Measurements from ENCODE around the gene DNAH5. TPM values are rescaled to one million over a fixed set of nuclear protein-coding genes. Genes with fewer than 3 reads are reported as not detected.

Gene DNAH5
- total and polyA plus RNA-seq, 8 donors, result 0.61 to 9.8 (median 2.7) TPM

DNA sequence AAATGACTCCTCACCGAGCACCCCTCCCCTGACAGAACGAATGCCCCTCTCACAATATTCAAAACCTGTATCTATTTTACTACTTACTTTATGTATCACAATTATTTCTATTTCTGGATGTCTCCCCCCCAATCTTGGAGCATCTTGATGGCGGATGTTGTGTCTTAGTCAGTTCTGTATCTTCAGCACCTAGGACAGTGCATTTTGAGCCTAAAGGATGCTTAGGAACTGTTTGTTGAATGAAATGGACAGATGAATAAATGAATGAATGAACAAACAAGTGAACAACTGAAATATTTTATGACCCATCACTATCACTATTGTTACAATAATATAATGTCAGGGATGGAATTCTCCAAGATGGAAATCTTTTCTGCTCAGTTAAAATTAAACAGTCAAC, 295.7 kb downstream of the DNAH5 start:
- H3K27ac ChIP-seq, result no peak overlapping the region
- no peaks in the 10 kb centered on the region for H3K36me3 ChIP-seq
- TF ChIP-seq, protein P1, sequence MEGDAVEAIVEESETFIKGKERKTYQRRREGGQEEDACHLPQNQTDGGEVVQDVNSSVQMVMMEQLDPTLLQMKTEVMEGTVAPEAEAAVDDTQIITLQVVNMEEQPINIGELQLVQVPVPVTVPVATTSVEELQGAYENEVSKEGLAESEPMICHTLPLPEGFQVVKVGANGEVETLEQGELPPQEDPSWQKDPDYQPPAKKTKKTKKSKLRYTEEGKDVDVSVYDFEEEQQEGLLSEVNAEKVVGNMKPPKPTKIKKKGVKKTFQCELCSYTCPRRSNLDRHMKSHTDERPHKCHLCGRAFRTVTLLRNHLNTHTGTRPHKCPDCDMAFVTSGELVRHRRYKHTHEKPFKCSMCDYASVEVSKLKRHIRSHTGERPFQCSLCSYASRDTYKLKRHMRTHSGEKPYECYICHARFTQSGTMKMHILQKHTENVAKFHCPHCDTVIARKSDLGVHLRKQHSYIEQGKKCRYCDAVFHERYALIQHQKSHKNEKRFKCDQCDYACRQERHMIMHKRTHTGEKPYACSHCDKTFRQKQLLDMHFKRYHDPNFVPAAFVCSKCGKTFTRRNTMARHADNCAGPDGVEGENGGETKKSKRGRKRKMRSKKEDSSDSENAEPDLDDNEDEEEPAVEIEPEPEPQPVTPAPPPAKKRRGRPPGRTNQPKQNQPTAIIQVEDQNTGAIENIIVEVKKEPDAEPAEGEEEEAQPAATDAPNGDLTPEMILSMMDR (IDR thresholded peaks at IDR 0.05), result no peak
- H3K4me1 ChIP-seq, result no peaks in the 10 kb centered on the region
- H3K4me3 ChIP-seq, result no peak overlapping the region
- DNase-seq, result no peak
- peaks cover 0 to 10% of the 10 kb centered on the region in 2 donors for H3K9me3 ChIP-seq
- intact Hi-C loops (cut with DNase I), result no loop called here
- H3K27me3 ChIP-seq, result no peaks in the 10 kb centered on the region
- no peak for ATAC-seq

DNA sequence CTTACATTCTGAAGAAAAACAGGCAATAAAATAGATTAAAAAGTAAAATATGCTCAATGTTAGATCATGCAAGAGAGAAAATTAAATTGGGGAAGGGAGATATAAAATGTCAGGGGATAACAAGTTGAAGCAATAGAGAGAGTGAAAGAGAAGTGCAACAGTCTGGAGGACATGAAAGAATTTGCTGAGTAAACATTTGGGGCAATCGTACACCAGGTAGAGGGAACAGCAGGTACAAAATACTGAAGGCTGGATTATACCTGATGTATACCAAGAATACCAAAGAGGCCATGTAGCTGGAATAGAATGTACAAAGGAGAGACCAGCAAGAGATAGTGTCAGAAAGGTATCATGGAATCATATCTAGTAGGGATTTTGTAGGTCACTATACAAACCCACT, 300.8 kb downstream of the DNAH5 start:
- no peaks in the 10 kb centered on the region for H3K9me3 ChIP-seq
- no peak overlapping the region for H3K27ac ChIP-seq
- H3K4me3 ChIP-seq, result no peak overlapping the region
- H3K27me3 ChIP-seq, result no peaks in the 10 kb centered on the region
- no peak for DNase-seq
- TF ChIP-seq, protein P1 (IDR thresholded peaks at IDR 0.05), result no peak
- intact Hi-C loops (cut with DNase I), result no loop called here
- ATAC-seq, result peak; percentile 22
- no peaks in the 10 kb centered on the region for H3K4me1 ChIP-seq
- H3K36me3 ChIP-seq, result no peaks in the 10 kb centered on the region

DNA sequence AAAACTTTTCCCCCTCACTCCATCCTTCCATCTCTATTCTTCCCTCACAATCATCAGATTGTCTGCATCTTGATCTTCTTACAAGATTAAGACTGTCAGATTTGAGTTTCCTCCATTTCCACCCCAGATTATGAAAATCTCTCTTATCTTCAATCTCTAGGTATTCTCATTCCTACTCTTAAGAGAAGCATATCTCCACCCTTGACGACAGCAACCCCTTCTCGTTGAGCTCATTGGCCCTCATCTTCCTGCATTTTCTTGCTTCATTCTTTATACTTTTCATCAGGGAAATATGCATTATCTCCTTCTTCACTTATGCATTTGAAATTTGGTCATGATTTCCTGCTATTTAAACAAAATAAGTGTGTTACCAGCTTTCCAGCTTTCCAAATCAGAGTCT, 301.3 kb downstream of the DNAH5 start:
- intact Hi-C loops (cut with DNase I), result no loop called here
- no peaks in the 10 kb centered on the region for H3K36me3 ChIP-seq
- H3K9me3 ChIP-seq, result peaks cover 0 to 2% of the 10 kb centered on the region in 2 donors
- ATAC-seq (no peak), DNase-seq (no peak)
- H3K27ac ChIP-seq, result no peak overlapping the region
- no peak overlapping the region for H3K4me3 ChIP-seq
- TF ChIP-seq, protein P1 (IDR thresholded peaks at IDR 0.05), result no peak
- H3K4me1 ChIP-seq, result no peaks in the 10 kb centered on the region
- no peaks in the 10 kb centered on the region for H3K27me3 ChIP-seq

Other genes starting within 250 kb of the DNAH5 start
- gene TRIO, start 198.7 kb upstream of the DNAH5 start, total RNA-seq, result 100 to 1,000 TPM; 122 to 151 TPM
- gene TRIO, start 198.7 kb upstream of the DNAH5 start, polyA plus RNA-seq (ENCODE audit: insufficient read length in 6 of 6), result 10 to 100 TPM; 84.4 to 99.1 (median 88.9) TPM

All from left lung (tissue), 10 donors.